CD4-positive, alpha-beta T cell (primary cell): ENCODE data around the gene ATP1A2. TPM values are rescaled to one million over a fixed set of nuclear protein-coding genes. Genes with fewer than 3 reads are reported as not detected.
A peak's percentile ranks its signal among the peaks of the same experiment; 100 is the strongest.

Experiments used
- ATAC-seq: fragments of 200-7000 bp; cut with Tn5 transposase; one replicate; pipeline ENCODE4 v1.10.0; 2022; ENCODE audit warnings: mild to moderate bottlenecking; ENCODE audit not compliant: poor library complexity
- CTCF ChIA-PET: fragments of 350-600 bp; sonication (Branson Sonifier 250); formaldehyde crosslinking; loops from one replicate; lab custom pipeline; 2021; ENCODE audit warnings: antibody characterized with exemption, inconsistent platforms; lab: Charles Lee
- POLR2A ChIA-PET: fragments of 350-600 bp; sonication (Branson Sonifier 250); formaldehyde crosslinking; loops from one replicate; lab custom pipeline; 2021; ENCODE audit warnings: antibody characterized with exemption, inconsistent platforms; lab: Charles Lee
- DNase-seq, 14 experiments: peaks; one replicate each; pipeline ENCODE4 v3.0.0-alpha.2; 2013 to 2020; ENCODE audit warnings: mixed read lengths in 2 of 14
- H3K27ac ChIP-seq, 2 donors: one replicate each; pipeline versions ENCODE4 v1.5.1 to v1.7.0; 2013; ENCODE audit warnings: low read length in 2 of 2, low read depth in 1 of 2, mild to moderate bottlenecking in 1 of 2
- H3K27me3 ChIP-seq, 2 experiments: 1 replicate in 1 of 2; 2 replicates in 1 of 2; pipeline versions ENCODE4 v1.6.1 to v1.7.0; 2013; ENCODE audit warnings: low read length in 2 of 2, control low read depth in 1 of 2, mild to moderate bottlenecking in 1 of 2, moderate library complexity in 1 of 2; ENCODE audit not compliant: insufficient read depth in 2 of 2, control insufficient read depth in 1 of 2
- H3K36me3 ChIP-seq: one replicate; pipeline ENCODE4 v1.6.1; 2013; ENCODE audit warnings: low read length, control low read depth; ENCODE audit not compliant: insufficient read depth
- H3K4me1 ChIP-seq: one replicate; pipeline ENCODE4 v1.6.1; 2013; ENCODE audit warnings: low read length, control low read depth; ENCODE audit not compliant: insufficient read depth
- H3K4me3 ChIP-seq: one replicate; pipeline ENCODE4 v1.5.1; 2013; ENCODE audit warnings: mild to moderate bottlenecking, low read length, moderate library complexity
- H3K9me3 ChIP-seq, 2 experiments: 1 replicate in 1 of 2; 2 replicates in 1 of 2; pipeline versions ENCODE4 v1.6.1 to v1.7.0; 2013; ENCODE audit warnings: low read length in 2 of 2, mild to moderate bottlenecking in 2 of 2, control low read depth in 1 of 2, moderate library complexity in 1 of 2; ENCODE audit not compliant: control insufficient read depth in 1 of 2, insufficient read depth in 1 of 2
- H3K27ac Mint-ChIP-seq: one replicate; pipeline ENCODE4 v1.8.0; 2020; ENCODE audit warnings: mixed read lengths
- H3K27me3 Mint-ChIP-seq: one replicate; pipeline ENCODE4 v1.8.0; 2021; ENCODE audit warnings: mixed read lengths
- H3K36me3 Mint-ChIP-seq: one replicate; pipeline ENCODE4 v1.8.0; 2021; ENCODE audit warnings: low read depth, mixed read lengths
- H3K4me1 Mint-ChIP-seq: one replicate; pipeline ENCODE4 v1.8.0; 2021; ENCODE audit warnings: low read depth, mixed read lengths
- H3K4me3 Mint-ChIP-seq: one replicate; pipeline ENCODE4 v1.8.0; 2020; ENCODE audit warnings: mild to moderate bottlenecking, mixed read lengths
- H3K9me3 Mint-ChIP-seq: one replicate; pipeline ENCODE4 v1.8.0; 2020; ENCODE audit warnings: mixed read lengths
- intact Hi-C, 2 experiments: fragments of 100-400 bp; cut with DNase I in 1 of 2; cut with micrococcal nuclease in 1 of 2; formaldehyde crosslinking; loops; one replicate each; pipeline versions ENCODE4 v1.15.1 to v1.9.0; 2023 to 2025; cut with DNase I, micrococcal nuclease
- total RNA-seq, 174 experiments: library from RNA in 2 of 174; stranded (reverse) in 2 of 174; gene quantifications; one replicate each; pipeline ENCODE4 v1.2.3 and lab custom pipeline; 2021 to 2026
- TF ChIP-seq, protein P1 (sequence below): fragments of 200-600 bp; IDR thresholded peaks from one replicate; pipeline ENCODE4 v1.8.0; 2022; ENCODE audit warnings: antibody characterized with exemption, mild to moderate bottlenecking

ATP1A2 gene
- total RNA-seq, 2 experiments from 2014 or later: not detected

DNA sequence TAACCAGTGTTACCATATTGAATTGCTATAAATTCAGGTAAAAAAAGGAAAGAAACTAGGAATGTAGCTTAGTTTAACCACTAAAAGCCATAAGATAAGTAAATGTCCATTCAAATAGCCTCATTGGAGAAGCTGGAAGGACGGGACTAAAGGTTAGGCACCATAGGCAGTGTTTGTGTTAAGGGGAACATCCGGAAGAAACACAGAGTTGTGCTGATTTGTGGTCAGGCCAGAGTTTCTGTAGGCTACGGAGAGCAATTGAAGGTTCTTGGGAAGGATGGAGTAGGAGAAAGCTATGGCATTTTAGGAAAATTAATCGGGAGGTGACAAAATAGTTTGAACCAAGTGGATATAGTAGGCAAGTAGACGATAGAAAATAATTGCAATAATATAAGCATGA, 44.3 kb upstream of the ATP1A2 start:
- Histone ChIP-seq H3K4me3 (no peak overlapping the region), H3K27me3 (peaks cover 19 to 30% of the 10 kb centered on the region in 2 experiments), H3K27ac (no peak overlapping the region), H3K4me1 (peaks cover 13% of the 10 kb centered on the region), H3K36me3 (no peaks in the 10 kb centered on the region), H3K9me3 (no peaks in the 10 kb centered on the region)
- no peak for ATAC-seq
- no peak overlapping the region for H3K27ac Mint-ChIP-seq
- no peaks in the 10 kb centered on the region for H3K9me3 Mint-ChIP-seq
- peaks cover 8% of the 10 kb centered on the region for H3K4me1 Mint-ChIP-seq
- intact Hi-C loops: no loop called here
- peaks cover 56% of the 10 kb centered on the region for H3K27me3 Mint-ChIP-seq
- H3K4me3 Mint-ChIP-seq: no peak overlapping the region
- TF ChIP-seq, protein P1, sequence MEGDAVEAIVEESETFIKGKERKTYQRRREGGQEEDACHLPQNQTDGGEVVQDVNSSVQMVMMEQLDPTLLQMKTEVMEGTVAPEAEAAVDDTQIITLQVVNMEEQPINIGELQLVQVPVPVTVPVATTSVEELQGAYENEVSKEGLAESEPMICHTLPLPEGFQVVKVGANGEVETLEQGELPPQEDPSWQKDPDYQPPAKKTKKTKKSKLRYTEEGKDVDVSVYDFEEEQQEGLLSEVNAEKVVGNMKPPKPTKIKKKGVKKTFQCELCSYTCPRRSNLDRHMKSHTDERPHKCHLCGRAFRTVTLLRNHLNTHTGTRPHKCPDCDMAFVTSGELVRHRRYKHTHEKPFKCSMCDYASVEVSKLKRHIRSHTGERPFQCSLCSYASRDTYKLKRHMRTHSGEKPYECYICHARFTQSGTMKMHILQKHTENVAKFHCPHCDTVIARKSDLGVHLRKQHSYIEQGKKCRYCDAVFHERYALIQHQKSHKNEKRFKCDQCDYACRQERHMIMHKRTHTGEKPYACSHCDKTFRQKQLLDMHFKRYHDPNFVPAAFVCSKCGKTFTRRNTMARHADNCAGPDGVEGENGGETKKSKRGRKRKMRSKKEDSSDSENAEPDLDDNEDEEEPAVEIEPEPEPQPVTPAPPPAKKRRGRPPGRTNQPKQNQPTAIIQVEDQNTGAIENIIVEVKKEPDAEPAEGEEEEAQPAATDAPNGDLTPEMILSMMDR: no peak
- ChIA-PET CTCF (no interaction called here), POLR2A (no interaction called here)
- H3K36me3 Mint-ChIP-seq: no peaks in the 10 kb centered on the region
- DNase-seq: no peak

DNA sequence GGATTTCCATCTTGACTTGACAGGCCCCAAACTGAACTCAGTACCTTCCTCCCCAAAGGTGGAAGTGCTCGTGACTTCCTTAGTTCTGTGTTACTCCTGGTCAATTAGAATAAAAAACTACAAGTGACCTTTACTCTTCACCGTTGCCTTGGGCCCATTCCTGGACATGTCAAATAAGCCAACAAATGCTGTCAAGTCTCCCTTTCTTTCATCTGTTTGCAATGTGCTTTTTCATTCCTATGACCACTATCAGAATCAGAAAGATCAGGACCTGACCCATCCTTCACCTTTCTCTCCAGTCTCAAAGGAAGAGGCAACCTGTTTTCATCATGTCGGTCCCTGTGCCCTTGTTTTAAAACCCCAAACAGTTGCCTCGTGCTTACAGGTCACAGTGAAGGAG, 40.7 kb upstream of the ATP1A2 start:
- Histone ChIP-seq H3K9me3 (no peaks in the 10 kb centered on the region), H3K27ac (no peak overlapping the region), H3K36me3 (no peaks in the 10 kb centered on the region), H3K4me3 (no peak overlapping the region), H3K27me3 (peaks cover 26 to 42% of the 10 kb centered on the region in 2 experiments), H3K4me1 (peaks cover 10% of the 10 kb centered on the region)
- ATAC-seq (no peak), DNase-seq (no peak)
- Mint-ChIP-seq H3K4me3 (no peak overlapping the region), H3K36me3 (no peaks in the 10 kb centered on the region), H3K27me3 (peaks cover 80% of the 10 kb centered on the region), H3K9me3 (no peaks in the 10 kb centered on the region), H3K27ac (no peak overlapping the region), H3K4me1 (peaks cover 8% of the 10 kb centered on the region)
- POLR2A ChIA-PET: no interaction called here
- TF ChIP-seq, protein P1: no peak
- CTCF ChIA-PET: interaction anchor here (1.2 kb wide), 1 partner anchor 11 kb away, joined by 4 read pairs; no protein-coding TSS in a partner anchor
- intact Hi-C loops: no loop called here

DNA sequence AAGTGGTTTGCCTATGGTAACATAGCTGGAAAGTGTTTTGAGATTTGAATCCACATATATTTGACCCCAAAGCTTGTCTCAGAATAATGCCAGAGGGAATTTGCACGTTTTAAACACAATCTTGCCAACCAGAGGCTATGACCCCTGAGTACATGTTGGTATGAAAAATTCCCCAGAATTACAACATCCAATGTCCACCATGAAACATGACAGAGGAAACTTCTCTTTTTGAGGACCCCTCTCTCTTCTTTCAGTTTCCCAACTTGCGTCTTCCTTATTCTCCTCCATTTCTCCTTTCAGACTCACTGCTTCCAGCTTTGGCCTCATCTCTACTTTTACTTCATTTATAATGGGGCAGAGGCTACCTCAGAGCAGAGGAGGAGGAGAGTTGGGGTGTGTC, 39.7 kb upstream of the ATP1A2 start:
- intact Hi-C loops: no loop called here
- H3K36me3 ChIP-seq: no peaks in the 10 kb centered on the region
- H3K9me3 ChIP-seq: no peaks in the 10 kb centered on the region
- no peak overlapping the region for H3K27ac Mint-ChIP-seq
- H3K27me3 Mint-ChIP-seq: peaks cover 82% of the 10 kb centered on the region
- no peak overlapping the region for H3K4me3 Mint-ChIP-seq
- CTCF ChIA-PET: interaction anchor here (1.2 kb wide), 1 partner anchor 10 kb away, joined by 4 read pairs; no protein-coding TSS in a partner anchor
- no peak overlapping the region for H3K4me3 ChIP-seq
- H3K27ac ChIP-seq: no peak overlapping the region
- POLR2A ChIA-PET: no interaction called here
- peaks cover 1% of the 10 kb centered on the region for H3K4me1 ChIP-seq
- H3K9me3 Mint-ChIP-seq: no peaks in the 10 kb centered on the region
- peak in 1 of 14 experiments; percentile 26 for DNase-seq
- peaks cover 28 to 46% of the 10 kb centered on the region in 2 experiments for H3K27me3 ChIP-seq
- TF ChIP-seq, protein P1: no peak
- H3K4me1 Mint-ChIP-seq: peaks cover under 1% of the 10 kb centered on the region
- no peak for ATAC-seq
- H3K36me3 Mint-ChIP-seq: no peaks in the 10 kb centered on the region
